ENCODE measurements around the gene GFER. TPM values are rescaled to one million over a fixed set of nuclear protein-coding genes. Genes with fewer than 3 reads are reported as not detected.
A peak's percentile ranks its signal among the peaks of the same experiment; 100 is the strongest.

GFER gene
- total and polyA plus RNA-seq, 2 donors (not counting 1 experiment from before 2014, with no cell fraction given), result 15.6 to 30.4 TPM

- no peaks in the 10 kb centered on the region for H3K79me2 ChIP-seq (ENCODE audit: control insufficient read depth, insufficient read depth, low read length)
- POLR2A ChIA-PET, result interaction anchor here (0.6 to 1.5 kb wide), 5 partner anchors 9 to 859 kb away, joined by 3 to 9 read pairs (median 4); partner anchors contain the start of gene TRAF7
- DNase-seq (no peak), ATAC-seq (ENCODE audit: low read depth) (peak; percentile 11)
- peak overlapping the region; percentile 81 for H3K4me2 ChIP-seq (replicated peaks; ENCODE audit: low read depth, low read length, poor library complexity, severe bottlenecking)
- H3K4me1 ChIP-seq (ENCODE audit: control insufficient read depth in 2 of 2, insufficient read depth in 2 of 2, low read length in 2 of 2), result peaks cover 34 to 41% of the 10 kb centered on the region in 2 donors
- H3K27ac Mint-ChIP-seq, result peak overlapping the region; percentile 82
- 9% methylated on average over 14 of the region's 14 CpGs for WGBS (ENCODE audit: insufficient coverage)
- H3K9me3 Mint-ChIP-seq (ENCODE audit: insufficient read depth), result no peaks in the 10 kb centered on the region
- H3K4me1 Mint-ChIP-seq, result peaks cover 19% of the 10 kb centered on the region
- H3K27ac ChIP-seq (ENCODE audit: low read length in 2 of 2), result no peak overlapping the region
- H3K27me3 Mint-ChIP-seq, result peaks cover 28% of the 10 kb centered on the region
- peak overlapping the region; percentile 61 for H3K9ac ChIP-seq (ENCODE audit: low read length)
- TF ChIP-seq EZH2 (IDR thresholded peaks at IDR 0.05; ENCODE audit: borderline replicate concordance, insufficient read depth, low read depth, low read length, poor library complexity, severe bottlenecking), result no peak
- TF ChIP-seq, protein P1, sequence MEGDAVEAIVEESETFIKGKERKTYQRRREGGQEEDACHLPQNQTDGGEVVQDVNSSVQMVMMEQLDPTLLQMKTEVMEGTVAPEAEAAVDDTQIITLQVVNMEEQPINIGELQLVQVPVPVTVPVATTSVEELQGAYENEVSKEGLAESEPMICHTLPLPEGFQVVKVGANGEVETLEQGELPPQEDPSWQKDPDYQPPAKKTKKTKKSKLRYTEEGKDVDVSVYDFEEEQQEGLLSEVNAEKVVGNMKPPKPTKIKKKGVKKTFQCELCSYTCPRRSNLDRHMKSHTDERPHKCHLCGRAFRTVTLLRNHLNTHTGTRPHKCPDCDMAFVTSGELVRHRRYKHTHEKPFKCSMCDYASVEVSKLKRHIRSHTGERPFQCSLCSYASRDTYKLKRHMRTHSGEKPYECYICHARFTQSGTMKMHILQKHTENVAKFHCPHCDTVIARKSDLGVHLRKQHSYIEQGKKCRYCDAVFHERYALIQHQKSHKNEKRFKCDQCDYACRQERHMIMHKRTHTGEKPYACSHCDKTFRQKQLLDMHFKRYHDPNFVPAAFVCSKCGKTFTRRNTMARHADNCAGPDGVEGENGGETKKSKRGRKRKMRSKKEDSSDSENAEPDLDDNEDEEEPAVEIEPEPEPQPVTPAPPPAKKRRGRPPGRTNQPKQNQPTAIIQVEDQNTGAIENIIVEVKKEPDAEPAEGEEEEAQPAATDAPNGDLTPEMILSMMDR (IDR thresholded peaks at IDR 0.05), result no peak
- H4K20me1 ChIP-seq (ENCODE audit: control insufficient read depth, insufficient read depth, low read length, poor library complexity, severe bottlenecking), result no peaks in the 10 kb centered on the region
- intact Hi-C loops (cut with micrococcal nuclease), result loop anchor here (1.0 to 10.0 kb wide), 8 partner anchors 13 to 482 kb away; partner anchors contain the start of genes E4F1, ECI1, NTHL1 and RPS2
- H3K36me3 ChIP-seq (replicated peaks in 1 of 2; ENCODE audit: control extremely low read depth in 1 of 2, control insufficient read depth in 1 of 2, extremely low read depth in 1 of 2, insufficient read depth in 2 of 2, low read length in 1 of 2), result no peaks in the 10 kb centered on the region
- peak overlapping the region; percentile 93 for H2AFZ ChIP-seq (ENCODE audit: insufficient read depth, low read depth, low read length, poor library complexity, severe bottlenecking)
- H3K27me3 ChIP-seq (replicated peaks in 1 of 4; ENCODE audit: control extremely low read depth in 1 of 4, control insufficient read depth in 3 of 4, insufficient read depth in 4 of 4, low read length in 3 of 4), result peaks cover 0 to 62% (median 24%) of the 10 kb centered on the region in 4 experiments
- H3K4me3 Mint-ChIP-seq, result peak overlapping the region; percentile 88
- CTCF ChIA-PET, result interaction anchor here (0.6 to 4.7 kb wide), 19 partner anchors 9 to 479 kb away, joined by 3 to 35 read pairs (median 4); partner anchors contain the start of genes MSRB1, NTHL1, PKD1 and RAB26
- no peaks in the 10 kb centered on the region for H3K9me3 ChIP-seq (ENCODE audit: control extremely low read depth in 1 of 3, control insufficient read depth in 2 of 3, insufficient read depth in 1 of 3, low read length in 2 of 3)
- H3K4me3 ChIP-seq (ENCODE audit: control extremely low read depth in 1 of 5, extremely low read depth in 1 of 5, insufficient read depth in 1 of 5, low read depth in 2 of 5, low read length in 4 of 5), result peak overlapping the region in 4 of 5 experiments; percentile 34 to 57 (median 40)
Measured at GRCh38 chr16:2022723-2023091, 38.7 kb downstream of the GFER start.
